Smooth muscle cell of trachea (primary cell): ENCODE data around the gene IRAK1BP1. TPM values are rescaled to one million over a fixed set of nuclear protein-coding genes. Genes with fewer than 3 reads are reported as not detected.

Experiments used
- total RNA-seq: library from RNA; depleted of rRNA; stranded (reverse); fragments of >200 nt; gene quantifications from 2 replicates; pipeline ENCODE4 v1.2.1, GENCODE V29; 2014

Gene IRAK1BP1
- 3.8 and 5.4 TPM in 2 replicates for total RNA-seq

GRCh38 chr6:78867370-78868040, at the start of gene IRAK1BP1:
Gene IRAK1BP1 (plus strand): TSS chr6:78867551. CDS start chr6:78867577, 26 bp downstream.

Other genes starting within 250 kb of the IRAK1BP1 start
- 19.7 and 31.0 TPM in 2 replicates for gene PHIP, start 210.7 kb downstream of the IRAK1BP1 start, total RNA-seq